IMR-90 (cell line): ENCODE results near the gene ARF5.

Source experiments
- BHLHE40 ChIP-seq: fragments of 150-350 bp; IDR thresholded peaks from 2 replicates; pipeline ENCODE4 v1.6.1; 2016; ENCODE audit warnings: mild to moderate bottlenecking, low read depth, low read length
- CTCF ChIP-seq: conservative IDR thresholded peaks from 2 replicates; pipeline ENCODE4 v1.5.1; 2012; ENCODE audit warnings: mild to moderate bottlenecking, low read depth, low read length, improper control_type of control experiment
- MAZ ChIP-seq: IDR thresholded peaks from 2 replicates; pipeline ENCODE4 v1.6.1; 2012; ENCODE audit warnings: low read depth, mild to moderate bottlenecking, low read length, improper control_type of control experiment, moderate library complexity, borderline replicate concordance
- MXI1 ChIP-seq: IDR thresholded peaks from 2 replicates; pipeline ENCODE4 v1.6.1; 2012; ENCODE audit warnings: low read depth, mild to moderate bottlenecking, low read length, moderate library complexity, borderline replicate concordance
- POLR2A ChIP-seq: IDR thresholded peaks from 2 replicates; pipeline ENCODE4 v1.6.1; 2012; ENCODE audit warnings: mild to moderate bottlenecking, low read depth, low read length
- RAD21 ChIP-seq: IDR thresholded peaks from 2 replicates; pipeline ENCODE4 v1.6.1; 2012; ENCODE audit warnings: low read length, improper control_type of control experiment

DNA sequence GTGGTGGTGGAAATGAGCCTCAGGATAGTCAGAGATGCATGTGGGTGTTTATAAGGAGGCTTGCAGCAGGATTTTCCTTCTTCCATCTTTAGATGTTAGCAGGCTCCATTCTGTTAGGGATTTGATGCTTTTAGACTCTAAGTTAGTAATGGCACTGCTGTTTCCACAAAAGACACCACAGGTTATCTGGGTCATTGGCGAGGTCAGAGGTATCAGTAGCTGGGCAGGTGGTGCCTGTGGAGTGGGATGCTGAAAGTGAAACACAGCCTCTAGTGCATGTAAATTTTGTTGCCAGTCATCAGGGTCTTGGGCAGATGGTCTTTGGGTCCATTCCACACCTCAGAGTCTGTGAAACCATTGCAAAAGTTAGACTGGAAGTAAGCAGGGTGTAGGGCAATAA, 30.6 kb downstream of the ARF5 start:
- TF ChIP-seq CTCF (no peak), MXI1 (no peak), RAD21 (no peak), MAZ (no peak), POLR2A (no peak), BHLHE40 (no peak)
